Suppressor macrophage (primary cell): ENCODE results near the gene ACIN1.

Experiments used
- DNase-seq, 4 experiments: peaks; one replicate each; pipeline ENCODE4 v3.0.0-alpha.2; 2020 to 2022

ACIN1 gene

DNA sequence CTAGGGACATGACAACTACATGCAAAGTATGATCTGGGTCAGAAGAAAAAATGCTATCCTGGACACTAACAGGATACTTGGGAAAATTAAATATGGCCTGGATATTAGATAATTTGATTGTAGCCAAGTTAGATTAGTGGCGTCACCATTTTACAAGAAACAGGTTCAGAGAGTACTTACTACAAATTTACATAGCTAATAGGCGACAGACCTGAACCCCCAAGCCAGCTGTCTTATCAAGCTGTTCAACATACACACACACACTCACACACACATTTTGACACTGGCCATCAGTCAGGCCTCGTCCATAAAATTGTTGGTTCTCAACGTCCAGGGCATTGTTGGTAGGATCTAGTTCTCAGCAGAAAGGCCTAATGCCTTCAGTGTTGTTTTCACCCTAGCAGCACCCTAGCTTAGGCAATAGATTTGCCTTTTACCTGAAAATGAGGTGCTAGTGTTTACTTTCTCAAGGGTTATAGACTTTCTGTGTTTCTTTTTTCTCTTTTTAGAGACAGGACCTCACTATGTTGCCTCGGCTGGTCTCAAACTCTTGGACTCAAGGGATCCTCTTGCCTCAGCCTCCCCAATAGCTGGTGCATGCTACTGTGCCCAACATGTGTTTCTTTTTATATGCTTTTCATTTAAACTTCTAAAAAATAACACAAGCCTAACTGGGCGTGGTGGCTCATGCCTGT lies 81.7 kb downstream of the ACIN1 start:
- DNase-seq: no peak

DNA sequence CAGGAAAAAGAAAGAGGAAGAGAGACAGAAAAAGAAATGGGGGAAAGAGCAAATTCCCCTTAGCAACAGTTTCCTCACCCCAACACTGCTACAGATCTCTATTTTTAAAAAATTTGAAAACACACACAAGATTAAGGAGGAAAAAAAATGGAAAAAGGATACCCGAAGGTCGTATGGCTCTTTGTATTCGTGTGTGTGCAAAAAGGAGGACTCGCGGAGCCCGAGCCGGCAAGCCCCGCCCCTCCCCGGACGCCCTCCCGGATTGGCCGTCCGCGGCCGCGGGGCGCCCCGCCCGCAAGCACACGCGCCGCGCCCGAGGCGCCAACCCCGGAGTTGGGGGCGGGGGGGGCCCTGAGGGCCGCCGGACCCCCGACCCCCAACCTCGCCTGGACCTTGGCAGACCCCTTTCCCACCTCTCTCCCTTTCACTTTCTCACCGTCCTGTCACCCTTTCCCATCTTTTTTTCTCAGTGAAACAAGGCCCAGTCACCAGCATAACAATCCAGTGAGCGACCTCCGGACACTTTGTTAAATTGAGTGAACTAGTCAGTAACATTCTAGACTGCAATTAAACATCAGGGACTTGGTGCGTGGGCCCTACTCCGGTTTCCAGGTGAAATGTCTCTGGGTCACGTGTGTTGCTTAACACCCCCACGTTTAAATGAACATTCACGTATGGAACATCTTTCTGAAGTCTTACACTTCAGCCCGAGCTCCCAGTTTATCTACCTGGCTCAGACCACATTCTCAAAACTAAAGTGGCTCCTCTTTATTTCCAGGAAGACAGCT lies 84.8 kb downstream of the ACIN1 start, which contains the start of gene C14orf93:
TSS of gene C14orf93 (minus strand) at position 205 of the 788 bp plus-strand sequence. CDS start 11,120 bp downstream, outside the sequence.
- peak; percentile 71 to 91 (median 80) for DNase-seq

DNA sequence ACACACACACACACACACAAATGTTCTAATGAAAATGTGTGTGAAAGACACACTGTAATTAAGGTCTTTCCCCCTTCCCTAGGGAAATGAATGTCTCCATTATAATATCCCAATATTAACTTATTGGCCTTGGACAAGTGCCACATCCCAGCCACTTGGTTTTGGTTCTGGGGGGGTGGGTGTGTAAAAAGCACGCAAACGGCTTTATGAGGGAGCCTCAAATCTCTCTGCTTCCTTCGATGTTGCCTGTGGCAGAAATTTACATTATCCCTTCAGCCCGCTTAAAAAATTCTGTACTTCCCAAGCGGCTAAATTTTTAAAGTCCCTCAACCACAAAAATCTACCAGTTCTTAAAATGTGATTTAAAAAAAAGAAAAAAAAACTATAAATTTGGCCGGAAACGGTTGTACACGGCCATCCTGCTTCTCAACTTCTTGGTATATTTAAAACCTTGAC lies 85.4 kb downstream of the ACIN1 start:
- peak in 1 of 4 experiments; percentile 15 for DNase-seq

DNA sequence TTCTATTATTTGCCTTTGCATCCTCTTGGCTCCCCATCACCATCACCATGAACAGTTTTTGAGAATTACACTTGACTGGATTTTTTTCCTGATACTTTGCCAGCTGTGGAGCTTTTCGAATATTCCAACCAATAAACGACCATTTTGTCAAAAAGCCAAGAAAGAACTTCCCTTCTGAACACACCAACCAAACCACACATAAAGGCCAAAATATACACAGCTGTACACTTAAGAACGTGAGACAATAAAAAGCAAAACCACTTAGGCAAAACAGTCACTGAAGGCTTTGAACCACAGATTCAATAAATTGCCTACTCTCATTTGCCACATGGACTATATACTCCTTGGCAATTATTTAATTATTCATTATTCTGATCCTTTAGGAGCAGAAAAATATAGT lies 86.1 kb downstream of the ACIN1 start:
- peak in 2 of 4 experiments; percentile 43 to 49 for DNase-seq
